Endothelial cell of umbilical vein (primary cell): ENCODE measurements around the gene STON2. TPM values are rescaled to one million over a fixed set of nuclear protein-coding genes. Genes with fewer than 3 reads are reported as not detected.

Source experiments
- BruUV-seq: library from RNA; stranded (reverse); fragments of 400-500 nt; replicated peaks from 2 replicates; lab custom pipeline; 2021; lab: Mats Ljungman, UMichigan
- CTCF ChIA-PET: fragments of 300-600, 350-600 bp; sonication (Branson Sonifier 250); formaldehyde crosslinking; loops from one replicate; lab custom pipeline; 2021; ENCODE audit warnings: antibody characterized with exemption, inconsistent platforms; lab: Charles Lee
- POLR2A ChIA-PET: fragments of 300-600, 350-600 bp; sonication (Branson Sonifier 250); formaldehyde crosslinking; loops from one replicate; lab custom pipeline; 2021; ENCODE audit warnings: antibody characterized with exemption, inconsistent platforms; lab: Charles Lee
- DNase-seq: peaks from one replicate; pipeline ENCODE4 v3.0.0-alpha.2; 2011; ENCODE audit warnings: low read depth, low spot score
- FAIRE-seq: peaks from 2 replicates; lab custom pipeline; 2011; peaks lifted over from hg19 to GRCh38; lab: Jason Lieb, UNC
- H2AFZ ChIP-seq: 2 replicates; pipeline ENCODE4 v1.6.0; 2012; ENCODE audit warnings: low read depth, low read length, control low read depth, inconsistent platforms
- H3K27ac ChIP-seq: 2 replicates; pipeline ENCODE4 v1.5.1; 2011; ENCODE audit warnings: low read depth, mild to moderate bottlenecking, control low read depth, low read length, moderate library complexity; ENCODE audit not compliant: insufficient read depth
- H3K27me3 ChIP-seq, 2 experiments: 2 replicates each; pipeline versions ENCODE4 v1.6.0 to v1.6.1; 2011; ENCODE audit warnings: low read length in 2 of 2, mixed read lengths in 1 of 2; ENCODE audit not compliant: control insufficient read depth in 2 of 2, insufficient read depth in 2 of 2
- H3K36me3 ChIP-seq, 2 experiments: 2 replicates in 1 of 2; 3 replicates in 1 of 2; pipeline ENCODE4 v1.5.1; 2011; ENCODE audit warnings: low read length in 2 of 2, mild to moderate bottlenecking in 1 of 2, moderate library complexity in 1 of 2; ENCODE audit not compliant: control insufficient read depth in 2 of 2, insufficient read depth in 2 of 2; ENCODE audit errors: extremely low read depth in 1 of 2
- H3K4me1 ChIP-seq: 3 replicates; pipeline ENCODE4 v1.5.1; 2011; ENCODE audit warnings: mild to moderate bottlenecking, low read length; ENCODE audit not compliant: control insufficient read depth, insufficient read depth; ENCODE audit errors: extremely low read depth
- H3K4me2 ChIP-seq: 2 replicates; pipeline ENCODE4 v1.6.1; 2011; ENCODE audit warnings: low read length, control low read depth, mixed read lengths; ENCODE audit not compliant: insufficient read depth
- H3K4me3 ChIP-seq, 3 experiments: fragments of 200-600 bp in 1 of 3; sonication (generic), shearing (Covaris generic) in 1 of 3; replicated peaks in 1 of 3; 2 replicates each; pipeline ENCODE4 v1.5.1; 2011 to 2016; ENCODE audit warnings: control low read depth in 3 of 3, low read length in 3 of 3, mild to moderate bottlenecking in 2 of 3, inconsistent platforms in 1 of 3, low read depth in 1 of 3, moderate library complexity in 1 of 3; ENCODE audit not compliant: insufficient read depth in 1 of 3
- H3K79me2 ChIP-seq: 2 replicates; pipeline ENCODE4 v1.6.0; 2012; ENCODE audit warnings: low read length, inconsistent platforms; ENCODE audit not compliant: control insufficient read depth, insufficient read depth
- H3K9ac ChIP-seq: replicated peaks from 2 replicates; pipeline ENCODE3; 2011; ENCODE audit warnings: low read length, control low read depth; ENCODE audit not compliant: insufficient read depth; ENCODE audit errors: extremely low read depth
- H3K9me1 ChIP-seq: replicated peaks from 3 replicates; pipeline ENCODE4 v1.6.0; 2011; ENCODE audit warnings: mild to moderate bottlenecking, low read length; ENCODE audit not compliant: control insufficient read depth, insufficient read depth; ENCODE audit errors: extremely low read depth
- H3K9me3 ChIP-seq: replicated peaks from 2 replicates; pipeline ENCODE4 v1.5.1; 2012; ENCODE audit warnings: low read length, inconsistent platforms; ENCODE audit not compliant: control insufficient read depth, insufficient read depth
- H4K20me1 ChIP-seq: replicated peaks from 2 replicates; pipeline ENCODE3; 2011; ENCODE audit warnings: mild to moderate bottlenecking, low read length; ENCODE audit not compliant: control insufficient read depth, insufficient read depth; ENCODE audit errors: extremely low read depth
- CTCF ChIP-seq, 2 donors: IDR thresholded peaks; 1 replicate in 1 of 2; 2 replicates in 1 of 2; pipeline ENCODE4 v1.5.1; 2011; ENCODE audit warnings: low read length in 2 of 2, mild to moderate bottlenecking in 2 of 2, moderate library complexity in 2 of 2, control low read depth in 1 of 2, inconsistent platforms in 1 of 2, low read depth in 1 of 2; ENCODE audit not compliant: insufficient read depth in 1 of 2; ENCODE audit errors: extremely low read depth in 1 of 2
- EZH2 ChIP-seq: IDR thresholded peaks from 2 replicates; pipeline ENCODE4 v1.6.1; 2012; ENCODE audit warnings: borderline replicate concordance, low read depth, mild to moderate bottlenecking, moderate library complexity, low read length, inconsistent platforms; ENCODE audit not compliant: severe bottlenecking
- FOS ChIP-seq: IDR thresholded peaks from 2 replicates; pipeline ENCODE4 v1.6.1; 2011; ENCODE audit warnings: mild to moderate bottlenecking, low read length, moderate library complexity, borderline replicate concordance; ENCODE audit not compliant: insufficient read depth
- GATA2 ChIP-seq: IDR thresholded peaks from 2 replicates; pipeline ENCODE4 v1.7.0; 2011; ENCODE audit warnings: low read depth, mild to moderate bottlenecking, moderate library complexity, mixed read lengths, low read length; ENCODE audit not compliant: insufficient read length, insufficient read depth
- JUN ChIP-seq: IDR thresholded peaks from 2 replicates; pipeline ENCODE4 v1.6.1; 2011; ENCODE audit warnings: borderline replicate concordance, low read depth; ENCODE audit not compliant: insufficient read length, insufficient read depth
- MAX ChIP-seq: IDR thresholded peaks from 2 replicates; pipeline ENCODE4 v1.6.1; 2011; ENCODE audit not compliant: insufficient read depth, insufficient read length
- MYC ChIP-seq: IDR thresholded peaks from one replicate; pipeline ENCODE4 v1.6.1; 2011; ENCODE audit warnings: mild to moderate bottlenecking, low read depth, low read length
- POLR2A ChIP-seq: IDR thresholded peaks from 2 replicates; pipeline ENCODE4 v1.6.1; 2012; ENCODE audit warnings: low read depth, mild to moderate bottlenecking, control low read depth, low read length
- POLR2AphosphoS5 ChIP-seq: IDR thresholded peaks from 2 replicates; pipeline ENCODE4 v1.6.1; 2012; ENCODE audit warnings: low read depth, mild to moderate bottlenecking, control low read depth, low read length, moderate library complexity; ENCODE audit not compliant: insufficient read depth
- dilution Hi-C: fragments of 300-500 bp; cut with MboI; formaldehyde crosslinking; loops from one replicate; pipeline ENCODE4 v1.15.0; 2019; ENCODE audit warnings: low sequenced_read_pairs; ENCODE audit not compliant: extremely low pct_ligation_motif_present
- intact Hi-C: fragments of 100-400 bp; cut with micrococcal nuclease; formaldehyde crosslinking; loops from one replicate; pipeline ENCODE4 v1.10.0; 2022
- polyA plus RNA-seq, 4 experiments: library from polyadenylated mRNA; depleted of rRNA in 3 of 4; stranded (reverse) in 3 of 4; unstranded in 1 of 4; fragments of >200 nt; gene quantifications; 2 replicates each; pipeline versions ENCODE4 v1.2.1 to v1.2.3, GENCODE V29; 2011 to 2012; ENCODE audit warnings: missing spikeins in 1 of 4
- total RNA-seq: library from RNA; stranded (reverse); gene quantifications from 2 replicates; pipeline ENCODE4 v1.2.3, GENCODE V29; 2021

STON2 gene
- total and polyA plus RNA-seq, 2 donors (not counting 3 experiments of a cell fraction or from before 2014, with no cell fraction given) = not detected

GRCh38 chr14:81319946-81320345 lies 80.2 kb downstream of the STON2 start:
- H3K4me2 ChIP-seq = no peak overlapping the region
- no peak overlapping the region for H2AFZ ChIP-seq
- DNase-seq (no peak), FAIRE-seq (no peak)
- H3K4me3 ChIP-seq = no peak overlapping the region
- no peak overlapping the region for H3K9ac ChIP-seq
- H3K9me1 ChIP-seq = no peaks in the 10 kb centered on the region
- ChIA-PET CTCF (no interaction called here), POLR2A (no interaction called here)
- H3K79me2 ChIP-seq = no peaks in the 10 kb centered on the region
- no peak for TF ChIP-seq MAX
- no peak for TF ChIP-seq MYC
- TF ChIP-seq POLR2AphosphoS5 = no peak
- TF ChIP-seq FOS = no peak
- no peak for TF ChIP-seq POLR2A
- no peak for TF ChIP-seq CTCF (IDR thresholded peaks at IDR 0.05; ENCODE audit: extremely low read depth in 1 of 2, insufficient read depth in 1 of 2, low read depth in 1 of 2, low read length in 2 of 2)
- TF ChIP-seq GATA2 = no peak
- no peak for TF ChIP-seq EZH2
- no peak for TF ChIP-seq JUN
- H3K4me1 ChIP-seq = no peaks in the 10 kb centered on the region
- no peaks in the 10 kb centered on the region for H3K27me3 ChIP-seq
- no peaks in the 10 kb centered on the region for H4K20me1 ChIP-seq
- no peaks in the 10 kb centered on the region for H3K9me3 ChIP-seq
- intact Hi-C loops = no loop called here
- no TSS peak for BruUV-seq
- dilution Hi-C loops = no loop called here
- no peaks in the 10 kb centered on the region for H3K36me3 ChIP-seq
- no peak overlapping the region for H3K27ac ChIP-seq
